Measurements from ENCODE around the gene FZD1. TPM values are rescaled to one million over a fixed set of nuclear protein-coding genes. Genes with fewer than 3 reads are reported as not detected.

The FZD1 gene
- total and polyA plus RNA-seq, 2 of the 4 experiments (the other 2 are of a cell fraction), result 3.6 to 6.8 TPM

DNA sequence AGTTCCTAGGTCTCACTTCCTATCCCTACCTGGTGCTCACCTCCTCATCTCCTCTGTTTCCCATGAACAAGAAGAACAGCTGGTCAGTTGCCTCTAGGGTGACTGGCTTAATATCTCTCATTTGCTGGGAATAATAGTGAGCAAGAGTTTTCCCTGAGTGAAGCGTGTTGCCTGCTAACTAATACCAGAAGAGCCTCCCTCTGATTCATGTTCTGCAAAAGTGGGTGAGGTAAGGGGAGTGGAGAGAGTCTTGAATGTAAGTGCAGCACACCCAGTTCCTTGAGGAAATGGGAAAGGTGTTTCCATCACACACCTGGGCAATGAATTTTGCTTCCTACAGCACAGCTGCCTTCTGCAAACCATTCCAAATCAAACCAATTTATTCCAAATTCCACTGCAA, 29.6 kb downstream of the FZD1 start:
- H3K79me1 ChIP-seq (ENCODE audit: low read depth in 1 of 2, low read length in 2 of 2), result no peaks in the 10 kb centered on the region
- H2AFZ ChIP-seq (replicated peaks; ENCODE audit: low read length, poor library complexity), result no peak overlapping the region
- no peak overlapping the region for H2BK15ac ChIP-seq (ENCODE audit: low read depth, low read length)
- H2AK5ac ChIP-seq (ENCODE audit: low read depth, low read length), result no peak overlapping the region
- no peak overlapping the region for H2BK5ac ChIP-seq (ENCODE audit: low read depth, low read length, poor library complexity, severe bottlenecking)
- H3K14ac ChIP-seq (replicated peaks; ENCODE audit: low read depth, low read length), result no peak overlapping the region
- no peak overlapping the region for H2BK120ac ChIP-seq (ENCODE audit: low read depth, low read length)
- H4K5ac ChIP-seq (ENCODE audit: low read depth, low read length), result no peak overlapping the region
- no peaks in the 10 kb centered on the region for H3K9me1 ChIP-seq (ENCODE audit: insufficient read depth, low read length)
- no peak overlapping the region for H3K4me3 ChIP-seq (ENCODE audit: insufficient read depth, low read depth, low read length)
- CTCF ChIA-PET, result no interaction called here
- POLR2A ChIA-PET (ENCODE audit: unreplicated experiment), result interaction anchor here (0.7 kb wide), 1 partner anchor 55 kb away, joined by 15 read pairs; no protein-coding TSS in a partner anchor
- no peak overlapping the region for H2AK9ac ChIP-seq (replicated peaks; ENCODE audit: low read depth, low read length, poor library complexity)
- H4K91ac ChIP-seq (ENCODE audit: insufficient read depth, low read depth, low read length), result no peak overlapping the region
- no peaks in the 10 kb centered on the region for H4K20me1 ChIP-seq (ENCODE audit: insufficient read depth, low read length)
- no peak overlapping the region for H3K18ac ChIP-seq (ENCODE audit: low read depth, low read length)
- no TSS peak for BruUV-seq (replicated peaks)
- no peaks in the 10 kb centered on the region for H3K36me3 ChIP-seq (ENCODE audit: control insufficient read depth, insufficient read depth, low read length)
- no peak overlapping the region for H3K56ac ChIP-seq (ENCODE audit: extremely low read depth, insufficient read depth, low read length)
- peaks cover 17% of the 10 kb centered on the region for H3K27me3 ChIP-seq (ENCODE audit: control insufficient read depth, insufficient read depth, low read length)
- no peaks in the 10 kb centered on the region for H3K4me1 ChIP-seq (ENCODE audit: control insufficient read depth, insufficient read depth, low read length)
- no peak overlapping the region for H4K8ac ChIP-seq (ENCODE audit: low read depth in 2 of 2, low read length in 2 of 2)
- ATAC-seq (ENCODE audit: low read depth), result no peak
- DNase-seq, result no peak
- H3K9ac ChIP-seq (ENCODE audit: low read depth, low read length), result no peak overlapping the region
- in situ Hi-C loops (cut with MboI; ENCODE audit: low sequenced_read_pairs) (no loop called here), intact Hi-C loops (cut with micrococcal nuclease) (loop anchor here (5.0 kb wide), 1 partner anchor 368 kb away; no protein-coding TSS in a partner anchor), dilution Hi-C loops (cut with HindIII; ENCODE audit: low sequenced_read_pairs, unreplicated experiment) (no loop called here)
- no CpG with 5 or more reads among the region's 1 CpG for WGBS, 2 experiments (ENCODE audit: extremely low coverage in 2 of 2, insufficient read length in 1 of 2)
- no peak overlapping the region for H3K27ac ChIP-seq (ENCODE audit: insufficient read depth, low read length)
- H3K9me3 ChIP-seq (ENCODE audit: control insufficient read depth, insufficient read depth, low read length), result no peaks in the 10 kb centered on the region
- no peak overlapping the region for H3K23ac ChIP-seq (ENCODE audit: low read depth, low read length)
- H3K4me2 ChIP-seq (ENCODE audit: low read depth, low read length), result no peak overlapping the region
- no peak overlapping the region for H3K4ac ChIP-seq (ENCODE audit: low read depth, low read length)
- no peak overlapping the region for H2BK20ac ChIP-seq (ENCODE audit: low read depth, low read length)
- TF ChIP-seq CHD1 (IDR thresholded peaks at IDR 0.05; ENCODE audit: low read depth, low read length), result no peak
- no peak for TF ChIP-seq BHLHE40 (IDR thresholded peaks at IDR 0.05; ENCODE audit: low read depth, low read length)
- TF ChIP-seq, protein P1, sequence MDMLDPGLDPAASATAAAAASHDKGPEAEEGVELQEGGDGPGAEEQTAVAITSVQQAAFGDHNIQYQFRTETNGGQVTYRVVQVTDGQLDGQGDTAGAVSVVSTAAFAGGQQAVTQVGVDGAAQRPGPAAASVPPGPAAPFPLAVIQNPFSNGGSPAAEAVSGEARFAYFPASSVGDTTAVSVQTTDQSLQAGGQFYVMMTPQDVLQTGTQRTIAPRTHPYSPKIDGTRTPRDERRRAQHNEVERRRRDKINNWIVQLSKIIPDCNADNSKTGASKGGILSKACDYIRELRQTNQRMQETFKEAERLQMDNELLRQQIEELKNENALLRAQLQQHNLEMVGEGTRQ (IDR thresholded peaks at IDR 0.05; ENCODE audit: low read depth, low read length), result no peak
- TF ChIP-seq, protein P2, sequence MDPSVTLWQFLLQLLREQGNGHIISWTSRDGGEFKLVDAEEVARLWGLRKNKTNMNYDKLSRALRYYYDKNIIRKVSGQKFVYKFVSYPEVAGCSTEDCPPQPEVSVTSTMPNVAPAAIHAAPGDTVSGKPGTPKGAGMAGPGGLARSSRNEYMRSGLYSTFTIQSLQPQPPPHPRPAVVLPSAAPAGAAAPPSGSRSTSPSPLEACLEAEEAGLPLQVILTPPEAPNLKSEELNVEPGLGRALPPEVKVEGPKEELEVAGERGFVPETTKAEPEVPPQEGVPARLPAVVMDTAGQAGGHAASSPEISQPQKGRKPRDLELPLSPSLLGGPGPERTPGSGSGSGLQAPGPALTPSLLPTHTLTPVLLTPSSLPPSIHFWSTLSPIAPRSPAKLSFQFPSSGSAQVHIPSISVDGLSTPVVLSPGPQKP (IDR thresholded peaks at IDR 0.05; ENCODE audit: borderline replicate concordance, low read depth, low read length), result no peak
- no peak for TF ChIP-seq NFE2L2 (IDR thresholded peaks at IDR 0.05; ENCODE audit: low read depth, low read length)
- no peak for TF ChIP-seq RFX5 (IDR thresholded peaks at IDR 0.05; ENCODE audit: low read depth, low read length)
- TF ChIP-seq, protein P3, sequence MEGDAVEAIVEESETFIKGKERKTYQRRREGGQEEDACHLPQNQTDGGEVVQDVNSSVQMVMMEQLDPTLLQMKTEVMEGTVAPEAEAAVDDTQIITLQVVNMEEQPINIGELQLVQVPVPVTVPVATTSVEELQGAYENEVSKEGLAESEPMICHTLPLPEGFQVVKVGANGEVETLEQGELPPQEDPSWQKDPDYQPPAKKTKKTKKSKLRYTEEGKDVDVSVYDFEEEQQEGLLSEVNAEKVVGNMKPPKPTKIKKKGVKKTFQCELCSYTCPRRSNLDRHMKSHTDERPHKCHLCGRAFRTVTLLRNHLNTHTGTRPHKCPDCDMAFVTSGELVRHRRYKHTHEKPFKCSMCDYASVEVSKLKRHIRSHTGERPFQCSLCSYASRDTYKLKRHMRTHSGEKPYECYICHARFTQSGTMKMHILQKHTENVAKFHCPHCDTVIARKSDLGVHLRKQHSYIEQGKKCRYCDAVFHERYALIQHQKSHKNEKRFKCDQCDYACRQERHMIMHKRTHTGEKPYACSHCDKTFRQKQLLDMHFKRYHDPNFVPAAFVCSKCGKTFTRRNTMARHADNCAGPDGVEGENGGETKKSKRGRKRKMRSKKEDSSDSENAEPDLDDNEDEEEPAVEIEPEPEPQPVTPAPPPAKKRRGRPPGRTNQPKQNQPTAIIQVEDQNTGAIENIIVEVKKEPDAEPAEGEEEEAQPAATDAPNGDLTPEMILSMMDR (conservative IDR thresholded peaks at IDR 0.05; ENCODE audit: low read depth, low read length), result no peak
- no peak for TF ChIP-seq RAD21 (IDR thresholded peaks at IDR 0.05; ENCODE audit: low read length)
- no peak for TF ChIP-seq MAZ (IDR thresholded peaks at IDR 0.05; ENCODE audit: borderline replicate concordance, low read depth, low read length)
- no peak for TF ChIP-seq MAFK (IDR thresholded peaks at IDR 0.05; ENCODE audit: low read depth, low read length)
- TF ChIP-seq RCOR1 (IDR thresholded peaks at IDR 0.05; ENCODE audit: insufficient replicate concordance, low read length), result no peak
- TF ChIP-seq FOS (IDR thresholded peaks at IDR 0.05; ENCODE audit: low read depth, low read length), result no peak
- no peak for TF ChIP-seq SMC3 (IDR thresholded peaks at IDR 0.05; ENCODE audit: low read depth, low read length)
- no peak for TF ChIP-seq CEBPB (IDR thresholded peaks at IDR 0.05; ENCODE audit: low read depth, low read length)
- TF ChIP-seq MXI1 (IDR thresholded peaks at IDR 0.05; ENCODE audit: borderline replicate concordance, low read depth, low read length), result no peak
